Activated CD4-positive, CD25-positive, alpha-beta regulatory T cell treated with anti-CD3 and anti-CD28 coated beads, Interleukin-2, amount 50 U/mL, for 72 hours (primary cell): Measurements from ENCODE around the gene PRR19.

Source experiments
- DNase-seq: peaks from one replicate; pipeline ENCODE4 v3.0.0; 2021

PRR19 gene

DNA sequence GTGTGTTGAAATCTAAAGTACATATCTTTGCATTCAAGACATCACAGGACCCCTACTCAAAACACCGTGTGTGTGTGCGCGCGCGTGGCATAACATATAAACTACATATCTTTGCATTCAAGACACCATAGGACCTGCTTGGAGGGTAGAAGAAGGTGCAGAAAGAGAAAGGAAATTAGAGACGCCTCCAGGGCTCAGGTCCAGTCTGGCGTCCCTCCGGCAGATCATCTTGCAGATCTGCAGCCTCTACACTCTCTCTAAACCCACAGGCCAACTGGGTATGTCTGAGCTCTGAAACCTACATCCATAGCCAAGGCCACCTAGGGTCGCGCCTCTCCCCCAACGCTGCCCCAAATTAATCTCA, 1.2 kb downstream of the PRR19 start:
- no peak for DNase-seq

DNA sequence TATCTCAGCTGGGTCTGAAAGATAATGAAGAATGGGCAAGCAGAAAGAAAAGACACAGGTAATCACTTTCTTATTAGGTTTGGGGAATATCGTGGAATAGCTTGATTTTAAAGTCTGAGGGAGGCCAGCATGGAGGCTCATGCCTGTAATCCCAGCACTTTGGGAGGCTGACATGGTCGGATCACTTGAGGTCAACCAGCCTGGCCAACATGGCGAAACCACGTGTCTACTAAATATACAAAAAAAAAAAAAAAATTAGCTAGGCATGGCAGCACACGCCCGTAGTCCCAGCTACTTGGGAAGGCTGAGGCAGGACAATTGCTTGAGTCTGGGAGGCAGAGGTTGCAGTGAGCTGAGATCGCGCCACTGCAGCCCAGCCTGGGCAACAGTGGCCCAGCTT, 1.9 kb downstream of the PRR19 start:
- DNase-seq = no peak

DNA sequence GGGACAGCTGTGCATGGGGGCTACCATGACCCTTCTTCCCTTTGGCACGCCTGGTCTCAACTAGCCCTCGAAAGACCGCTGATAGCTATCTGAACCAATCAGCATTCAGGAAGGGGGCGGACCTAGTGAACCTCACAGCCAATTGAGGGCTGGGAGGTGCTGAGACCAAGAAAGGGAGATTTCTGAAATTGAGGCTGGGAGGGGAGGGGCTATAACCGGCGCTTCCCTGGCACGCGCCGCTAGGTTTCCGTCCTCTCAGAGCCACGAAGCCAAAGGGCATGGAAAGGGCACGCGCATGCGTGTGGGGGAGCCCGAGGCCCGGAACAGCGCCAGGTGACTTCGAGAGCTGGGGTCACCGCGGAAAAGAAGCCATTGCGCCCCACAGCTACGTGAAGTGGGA, 4.7 kb downstream of the PRR19 start:
- DNase-seq = no peak

DNA sequence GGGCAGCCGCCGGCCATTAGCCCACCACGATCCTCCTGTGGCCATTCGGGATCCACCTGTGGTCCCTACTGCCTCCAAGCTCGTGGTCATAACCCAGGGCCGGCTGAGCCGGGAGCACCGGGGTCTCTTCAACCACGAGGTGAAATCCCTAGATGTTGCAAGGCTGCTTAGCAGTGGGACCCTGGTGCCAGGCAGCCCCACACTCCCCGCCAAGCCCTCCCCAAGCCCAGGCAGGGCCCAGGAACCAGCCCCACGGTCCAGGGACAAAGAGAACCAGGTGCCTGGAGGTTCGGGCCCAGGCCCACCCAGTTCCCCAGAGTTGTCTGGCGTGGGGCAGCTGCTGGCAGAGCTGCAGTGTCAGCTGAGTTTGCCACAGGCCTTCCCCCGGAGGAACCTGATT, 7.8 kb downstream of the PRR19 start:
- no peak for DNase-seq

DNA sequence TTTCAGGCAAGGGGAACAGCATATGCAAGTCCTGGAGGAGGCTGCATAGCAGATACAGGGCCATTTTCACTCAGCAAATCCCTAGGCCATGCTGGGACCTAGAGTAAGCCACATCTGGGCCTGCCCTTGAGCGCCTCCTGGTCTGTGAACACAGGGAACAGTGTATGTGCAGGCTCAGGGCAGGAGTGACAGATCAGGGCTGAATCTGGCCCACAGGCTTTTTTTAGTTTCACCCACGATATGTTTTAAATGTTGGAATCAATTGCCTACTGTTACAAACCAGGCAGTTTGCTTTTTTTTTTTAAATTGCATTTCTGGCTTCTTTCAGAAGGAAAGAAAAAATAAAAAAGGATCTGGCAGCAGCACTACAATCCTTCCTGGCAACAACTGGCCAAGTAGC, 9.7 kb downstream of the PRR19 start:
- DNase-seq = no peak

DNA sequence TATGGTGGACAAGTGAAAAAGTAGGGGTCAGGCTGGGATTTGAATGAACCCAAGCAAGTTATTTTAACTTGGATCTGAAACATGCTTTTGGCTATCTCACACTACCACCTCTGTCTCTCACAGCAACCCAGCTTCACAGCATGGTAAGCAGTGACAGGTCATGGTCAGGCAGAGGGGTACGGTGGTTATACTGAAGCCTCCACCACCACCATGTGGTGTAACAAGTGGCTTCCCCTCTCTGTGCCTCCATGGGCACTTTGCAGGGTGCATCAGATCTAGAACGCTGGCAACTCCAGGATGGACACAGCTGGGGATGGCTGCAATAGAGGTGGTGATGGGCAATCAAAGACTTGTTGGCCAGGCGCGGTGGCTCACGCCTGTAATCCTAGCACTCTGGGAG, 10.4 kb downstream of the PRR19 start:
- no peak for DNase-seq

DNA sequence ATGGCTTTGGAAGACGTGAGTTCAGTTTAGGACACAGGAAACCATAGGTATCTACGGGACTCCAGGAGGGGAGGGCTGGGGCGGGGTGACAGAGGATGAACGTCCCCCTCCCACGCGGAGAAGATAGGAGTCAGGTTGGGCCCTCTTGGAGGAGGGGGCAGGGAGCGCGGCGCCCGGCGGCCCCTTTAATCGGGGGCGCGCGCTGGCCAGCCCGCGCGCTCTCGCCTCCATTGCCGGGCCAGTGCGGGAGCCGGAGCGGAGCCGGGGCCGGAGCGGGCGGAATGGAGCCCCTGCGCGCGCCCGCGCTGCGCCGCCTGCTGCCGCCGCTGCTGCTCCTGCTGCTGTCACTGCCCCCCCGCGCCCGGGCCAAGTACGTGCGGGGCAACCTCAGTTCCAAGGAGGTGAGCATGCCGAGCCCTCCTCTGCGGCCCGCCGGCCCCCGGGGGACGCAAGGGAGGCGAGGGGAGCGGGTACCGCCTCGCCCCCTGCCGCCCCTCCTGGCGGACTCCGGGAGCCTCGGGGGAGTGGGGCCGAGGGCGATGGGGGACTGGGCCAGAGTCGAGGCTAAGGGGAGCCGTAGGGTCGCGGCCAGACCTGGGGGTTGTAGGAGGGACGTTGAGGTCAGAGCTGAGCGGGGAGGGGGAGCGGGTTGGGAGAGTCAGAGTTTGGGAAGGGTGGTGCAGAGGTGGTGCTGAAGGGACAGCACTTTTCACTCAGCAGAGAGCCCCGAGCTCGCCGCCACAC, 11.3 kb downstream of the PRR19 start, which contains the start of gene TMEM145:
Gene TMEM145 (plus strand): TSS at position 214 of the 744 bp plus-strand sequence. CDS start 68 bp downstream, at position 282.
- DNase-seq = no peak

DNA sequence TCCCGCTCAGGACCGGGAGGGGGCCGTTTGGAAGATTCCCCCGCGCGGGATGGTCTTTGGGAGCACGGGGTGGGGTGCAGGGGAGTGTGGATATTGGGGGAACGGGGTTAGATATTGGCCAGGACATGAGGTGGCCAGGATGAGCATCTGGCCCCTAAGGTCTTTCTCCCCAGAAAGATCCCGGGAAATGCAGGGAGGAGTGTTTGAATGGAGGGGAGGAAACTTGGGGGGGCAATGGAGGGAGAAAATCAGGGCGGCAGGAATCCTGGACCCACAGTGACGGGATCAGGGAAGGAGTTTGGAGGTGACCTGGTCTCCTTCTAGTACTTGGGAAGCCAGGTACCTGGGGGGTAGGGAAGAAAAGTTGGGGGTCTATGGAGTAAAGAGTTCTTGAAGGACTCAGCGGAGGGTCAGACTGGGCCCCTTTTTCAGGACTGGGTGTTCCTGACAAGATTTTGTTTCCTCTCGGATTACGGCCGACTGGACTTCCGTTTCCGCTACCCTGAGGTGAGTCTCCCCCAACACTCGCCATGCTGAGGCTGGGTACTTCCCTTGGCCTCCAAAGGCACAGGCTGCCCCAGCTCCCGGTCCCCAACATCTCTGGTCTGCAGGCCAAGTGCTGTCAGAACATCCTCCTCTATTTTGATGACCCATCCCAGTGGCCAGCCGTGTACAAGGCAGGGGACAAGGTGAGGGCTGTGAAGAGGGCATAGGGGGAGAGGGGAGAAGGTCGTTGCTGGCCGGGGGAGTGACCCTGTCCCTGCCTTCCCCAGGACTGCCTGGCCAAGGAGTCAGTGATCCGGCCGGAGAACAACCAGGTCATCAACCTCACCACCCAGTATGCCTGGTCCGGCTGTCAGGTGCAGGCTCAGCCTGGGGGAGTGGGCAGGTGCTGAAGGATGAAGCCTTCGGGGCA, 12.2 kb downstream of the PRR19 start:
- DNase-seq = no peak

DNA sequence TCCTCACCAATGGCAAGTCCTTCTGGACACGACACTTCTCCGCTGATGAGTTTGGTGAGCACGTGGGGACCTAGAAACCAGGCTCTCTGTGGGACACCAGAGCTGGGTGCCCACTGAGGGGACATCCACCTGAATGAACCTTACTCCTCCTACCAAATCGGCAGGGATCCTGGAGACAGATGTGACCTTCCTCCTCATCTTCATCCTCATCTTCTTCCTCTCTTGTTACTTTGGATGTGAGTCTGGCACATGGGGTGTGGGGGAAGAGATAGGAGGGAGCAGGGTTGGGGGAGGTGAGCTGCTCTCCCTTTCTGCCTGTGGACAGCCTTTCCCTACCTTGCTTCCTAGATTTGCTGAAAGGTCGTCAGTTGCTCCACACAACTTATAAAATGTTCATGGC, 13.1 kb downstream of the PRR19 start:
- no peak for DNase-seq

DNA sequence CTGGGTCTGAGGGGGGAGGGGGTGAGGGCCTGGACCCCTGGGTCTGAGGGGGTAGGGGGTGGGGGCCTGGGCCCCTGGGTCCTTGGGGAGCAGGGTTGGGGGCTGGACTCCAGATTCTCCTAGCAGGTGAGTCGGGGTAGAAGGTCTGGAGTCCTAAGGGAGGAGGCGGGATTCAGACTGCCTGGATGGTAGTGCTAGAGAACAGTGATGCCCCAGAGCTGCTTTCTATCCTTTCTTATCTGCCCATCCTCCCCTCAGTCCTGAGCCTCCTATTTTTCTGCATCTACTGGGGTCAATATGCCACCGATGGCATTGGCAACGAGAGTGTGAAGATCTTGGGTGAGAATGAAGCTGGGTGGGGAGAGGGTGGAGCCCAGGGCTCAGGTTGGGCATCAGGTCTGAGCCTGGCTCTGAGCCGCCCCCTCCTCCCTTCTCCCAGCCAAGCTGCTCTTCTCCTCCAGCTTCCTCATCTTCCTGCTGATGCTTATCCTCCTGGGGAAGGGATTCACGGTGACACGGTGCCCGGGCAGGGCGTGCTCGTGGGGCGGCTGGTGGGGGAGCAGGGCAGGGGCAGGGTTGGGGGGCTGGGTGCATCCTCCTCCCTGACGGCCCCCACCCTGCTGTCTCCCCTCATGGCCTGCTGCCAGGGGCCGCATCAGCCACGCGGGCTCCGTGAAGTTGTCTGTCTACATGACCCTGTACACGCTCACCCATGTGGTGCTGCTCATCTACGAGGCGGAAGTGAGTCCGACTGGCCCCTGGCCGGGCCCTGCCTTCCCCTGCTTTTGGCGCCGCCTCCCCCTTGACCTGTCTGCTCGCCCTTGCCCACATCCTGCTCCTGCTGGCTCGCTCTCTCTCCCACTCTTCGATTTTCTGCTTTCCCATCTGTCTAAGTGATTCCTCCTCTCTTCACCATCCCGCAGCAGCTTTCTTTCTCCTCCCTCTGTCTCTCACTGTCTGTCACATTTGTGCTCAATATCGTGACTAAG, 14.6 kb downstream of the PRR19 start:
- no peak for DNase-seq

DNA sequence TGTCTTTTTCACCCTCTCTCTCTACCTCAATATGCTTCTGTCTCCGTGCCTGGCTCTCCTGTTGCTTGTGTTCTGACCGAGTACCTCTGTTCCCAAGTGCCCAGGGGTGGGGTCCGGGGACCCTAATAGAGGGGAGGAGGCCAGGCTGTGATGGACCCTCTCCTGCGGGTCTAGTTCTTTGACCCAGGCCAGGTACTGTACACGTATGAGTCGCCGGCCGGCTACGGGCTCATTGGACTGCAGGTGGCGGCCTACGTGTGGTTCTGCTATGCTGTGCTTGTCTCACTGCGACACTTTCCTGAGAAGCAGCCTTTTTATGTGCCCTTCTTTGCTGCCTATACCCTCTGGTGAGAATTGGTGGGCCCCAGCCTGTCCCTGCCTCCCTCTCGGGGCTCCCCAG, 15.6 kb downstream of the PRR19 start:
- no peak for DNase-seq

DNA sequence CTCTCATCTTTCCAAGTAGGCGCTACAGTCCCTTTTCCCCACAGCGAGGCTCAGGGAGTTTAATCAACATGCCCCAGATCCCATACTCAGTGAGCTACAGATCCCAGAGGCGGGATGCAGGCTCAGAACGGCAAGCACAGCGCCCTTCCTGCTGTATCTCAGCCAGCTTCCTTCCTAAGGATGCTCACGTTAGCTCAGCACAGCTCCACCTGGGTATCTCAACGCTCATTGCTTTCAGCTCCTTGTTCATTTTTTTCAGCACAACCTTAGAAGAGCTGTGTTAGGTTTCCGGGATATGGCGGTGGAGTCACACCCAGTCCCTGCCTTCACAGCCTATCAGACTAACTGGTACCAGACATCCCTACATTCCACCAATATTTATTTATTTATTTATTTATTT, 20.4 kb downstream of the PRR19 start:
- no peak for DNase-seq

DNA sequence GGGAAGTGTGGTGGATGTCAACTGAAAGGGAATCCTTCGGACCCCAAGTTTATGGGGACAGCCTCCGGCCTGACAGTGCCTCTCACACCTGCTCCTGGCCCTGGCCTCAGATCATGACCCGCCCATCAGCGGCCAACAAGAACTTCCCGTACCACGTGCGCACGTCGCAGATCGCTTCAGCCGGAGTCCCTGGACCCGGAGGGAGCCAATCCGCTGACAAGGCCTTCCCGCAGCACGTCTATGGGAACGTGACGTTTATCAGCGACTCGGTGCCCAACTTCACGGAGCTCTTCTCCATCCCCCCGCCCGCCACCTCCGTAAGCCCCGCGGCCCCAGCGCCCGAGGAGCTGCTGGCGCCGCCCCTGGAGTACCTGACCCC, 21.5 kb downstream of the PRR19 start:
- DNase-seq = no peak

DNA sequence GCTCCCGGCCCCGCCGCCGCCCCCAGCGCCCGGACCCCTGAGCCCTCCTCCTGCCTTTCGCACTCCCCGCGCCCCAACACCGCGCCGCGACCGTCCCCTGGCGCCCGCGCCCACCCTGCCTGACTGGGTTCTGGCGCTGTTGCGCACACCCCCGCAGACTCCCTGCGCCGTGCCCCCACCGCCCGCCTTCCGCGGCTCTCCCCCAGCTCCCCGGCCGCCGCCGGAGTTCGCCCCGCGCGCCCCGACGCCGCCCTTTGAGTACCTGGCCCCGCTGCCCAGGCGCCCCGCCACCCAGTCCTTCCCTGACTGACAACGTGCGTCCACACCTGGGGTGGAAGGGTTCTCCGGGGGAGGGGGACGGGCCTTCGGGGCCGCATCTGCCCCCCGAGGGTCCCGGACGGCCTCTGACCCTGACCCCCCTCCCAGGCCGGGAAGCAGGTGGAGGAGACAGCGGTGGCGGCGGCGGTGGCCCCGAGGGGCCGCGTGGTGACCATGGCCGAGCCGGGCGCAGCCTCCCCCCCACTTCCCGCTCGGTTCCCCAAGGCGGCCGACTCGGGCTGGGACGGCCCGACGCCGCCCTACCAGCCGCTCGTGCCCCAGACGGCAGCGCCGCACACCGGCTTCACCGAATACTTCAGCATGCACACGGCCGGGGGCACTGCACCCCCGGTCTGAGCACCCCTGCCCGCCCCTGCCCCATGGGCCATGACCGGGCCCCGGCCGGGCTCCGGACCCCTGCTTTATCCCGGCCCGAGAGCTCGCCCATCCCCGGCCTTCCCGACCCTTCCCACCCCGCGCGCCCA, 22.1 kb downstream of the PRR19 start:
- DNase-seq = peak; percentile 44

DNA sequence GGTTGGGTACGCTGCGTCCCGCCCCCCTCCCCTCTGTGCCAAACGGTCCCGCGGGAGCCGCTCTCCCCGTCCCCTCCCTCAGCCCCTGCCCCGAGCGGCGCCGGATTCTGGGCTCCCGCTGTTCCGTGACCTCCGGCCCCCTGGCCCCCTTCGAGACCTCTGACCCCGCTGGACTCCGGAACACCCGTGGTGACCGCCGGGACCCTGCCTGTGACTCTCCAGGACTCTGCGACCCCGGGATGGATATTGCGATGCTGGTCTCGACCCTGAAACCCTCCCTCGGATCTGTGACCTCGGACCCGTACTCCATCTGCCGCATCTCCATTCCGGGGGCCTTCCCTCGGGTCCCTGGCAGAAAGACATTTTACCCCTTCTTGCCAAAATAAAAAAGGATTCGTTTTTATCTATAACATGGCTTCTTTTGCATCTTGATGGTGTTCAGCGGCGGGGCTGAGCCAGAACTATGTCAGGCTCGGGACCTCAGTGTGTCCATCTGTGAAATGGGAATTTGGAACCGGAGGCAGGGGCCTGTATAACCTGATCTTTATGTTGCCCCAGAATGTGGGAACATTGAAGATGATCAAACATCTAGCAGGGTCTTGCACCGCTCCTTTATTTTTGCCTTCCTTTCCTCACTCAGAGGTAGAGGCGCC, 22.8 kb downstream of the PRR19 start:
- DNase-seq = no peak

DNA sequence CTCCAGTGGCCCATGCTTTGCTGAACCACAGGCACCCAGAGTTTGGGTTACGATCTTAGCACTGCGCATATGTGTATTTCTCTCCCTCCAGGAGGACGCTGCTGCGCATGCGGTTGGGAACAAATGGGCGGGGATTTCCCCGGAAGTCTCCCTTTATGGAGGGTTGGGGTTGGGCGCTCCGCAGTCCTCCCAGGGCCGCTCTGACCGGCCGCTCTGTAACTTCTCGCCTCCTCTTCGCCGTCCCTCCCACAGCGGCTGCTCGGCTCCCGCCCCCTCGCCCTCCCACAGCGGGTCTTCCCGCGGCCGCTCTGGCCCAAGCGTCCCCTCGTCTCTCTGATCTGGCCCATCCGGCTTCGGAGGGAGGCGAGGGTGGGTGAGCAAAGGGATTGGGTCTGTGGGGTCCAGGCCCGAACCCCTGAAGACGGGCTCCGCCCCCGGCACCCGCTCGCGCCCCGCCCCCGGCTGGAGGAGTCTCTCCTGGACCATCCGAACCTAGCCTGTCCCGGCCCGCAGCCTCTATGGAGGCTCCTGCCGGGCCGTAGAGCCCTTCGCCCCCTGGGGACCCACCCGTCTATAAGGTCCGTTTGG, 23.5 kb downstream of the PRR19 start, which contains the start of gene MEGF8:
Gene MEGF8 (plus strand): TSS at position 328 of the 588 bp plus-strand sequence. CDS start 609 bp downstream, outside the sequence.
- DNase-seq = peak; percentile 96

DNA sequence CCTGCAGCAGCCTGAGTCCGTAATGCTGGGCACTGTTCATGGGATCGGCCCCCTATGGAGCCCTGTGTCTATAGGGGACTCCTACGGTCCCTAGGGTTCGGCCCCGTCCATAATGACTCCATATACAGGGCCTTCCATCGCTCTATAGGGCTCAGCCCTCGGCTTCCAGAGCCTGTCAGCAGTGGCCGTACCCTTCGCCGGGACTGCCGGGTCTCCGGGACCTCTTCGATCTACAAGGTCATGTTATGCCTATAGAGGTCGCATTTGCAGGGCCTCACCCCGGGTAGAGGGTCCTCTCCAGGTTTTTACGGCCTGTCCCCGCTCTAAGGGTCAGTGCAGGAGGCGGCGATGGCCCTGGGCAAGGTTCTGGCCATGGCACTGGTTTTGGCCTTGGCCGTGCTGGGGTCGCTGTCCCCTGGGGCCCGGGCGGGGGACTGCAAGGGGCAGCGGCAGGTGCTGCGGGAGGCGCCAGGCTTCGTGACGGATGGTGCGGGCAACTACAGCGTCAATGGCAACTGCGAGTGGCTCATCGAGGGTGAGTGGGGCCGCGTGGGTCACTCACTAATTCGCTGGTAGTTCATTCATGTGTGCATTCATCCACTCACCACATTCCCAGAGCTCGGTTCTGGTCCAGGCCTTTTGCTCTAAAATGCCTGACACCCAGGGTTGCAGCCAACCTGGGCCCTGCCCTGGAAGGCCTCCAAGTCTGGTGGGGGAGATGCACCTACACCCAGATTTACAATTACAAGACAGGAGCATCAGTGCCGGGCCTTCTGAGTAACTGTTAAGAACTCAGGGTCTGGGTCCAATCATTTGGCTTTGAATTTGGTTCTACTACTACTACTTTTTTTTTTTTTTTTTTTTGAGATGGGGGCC, 24.2 kb downstream of the PRR19 start:
- peak; percentile 38 for DNase-seq

DNA sequence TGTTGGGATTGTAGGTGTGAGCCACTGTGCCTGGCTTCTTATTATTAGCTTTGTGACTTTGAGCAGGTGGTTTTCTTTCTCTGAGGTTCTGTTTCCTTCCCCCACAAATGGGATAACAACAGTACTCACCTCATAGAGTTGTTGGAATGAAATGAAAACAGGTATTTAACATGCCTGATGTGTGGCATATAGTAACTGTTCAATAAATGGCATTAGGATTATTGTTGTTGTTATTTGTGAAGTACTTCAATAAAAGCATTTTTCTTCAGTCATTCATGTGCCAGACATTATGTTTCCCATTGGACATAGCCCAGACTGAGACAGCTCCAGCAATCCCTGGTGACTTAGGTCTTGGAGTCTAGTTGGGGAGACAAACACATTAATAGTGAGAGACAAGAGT, 25.0 kb downstream of the PRR19 start:
- DNase-seq = no peak

DNA sequence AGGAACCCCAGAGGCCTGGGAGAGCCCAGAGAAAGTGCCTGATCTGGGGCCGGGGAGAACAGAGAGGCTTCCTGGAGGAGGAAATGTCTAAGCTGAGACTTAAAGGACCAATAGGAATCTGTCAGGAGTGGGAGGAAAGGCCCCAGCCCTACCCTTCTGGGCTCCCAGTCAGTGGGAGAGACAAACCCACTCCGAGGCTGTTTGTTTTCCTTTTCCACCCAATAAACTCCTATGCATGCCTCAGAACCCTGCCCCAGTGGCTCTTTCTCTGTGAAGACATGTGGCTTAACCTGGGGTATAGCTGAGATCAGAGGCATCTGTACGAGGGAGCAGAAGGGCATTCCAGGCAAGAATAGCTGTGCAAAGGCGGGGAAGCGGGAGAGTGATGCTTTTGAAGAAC, 25.4 kb downstream of the PRR19 start:
- no peak for DNase-seq

DNA sequence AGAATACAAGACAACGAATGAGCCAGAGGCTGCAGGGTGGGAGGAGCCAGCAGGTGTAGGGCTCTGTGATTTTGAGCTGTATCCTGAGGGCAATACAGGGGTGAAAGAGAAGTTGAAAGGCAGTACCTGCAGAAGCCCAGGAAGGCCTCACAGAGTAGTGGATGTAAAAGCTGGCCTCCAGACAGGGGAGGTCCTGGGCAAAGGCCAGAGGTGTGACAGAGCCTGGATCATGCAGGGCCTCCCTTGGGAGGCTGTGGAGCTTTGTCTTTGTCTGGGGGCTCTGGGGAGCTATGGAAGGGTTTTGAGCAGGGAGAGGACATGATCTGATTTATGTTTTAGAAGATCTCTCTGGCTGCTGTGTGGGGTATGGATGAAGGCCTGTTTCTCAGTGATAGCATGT, 26.2 kb downstream of the PRR19 start:
- DNase-seq = no peak
